Measurements from ENCODE around the gene UBXN2A.

UBXN2A gene, protein sequence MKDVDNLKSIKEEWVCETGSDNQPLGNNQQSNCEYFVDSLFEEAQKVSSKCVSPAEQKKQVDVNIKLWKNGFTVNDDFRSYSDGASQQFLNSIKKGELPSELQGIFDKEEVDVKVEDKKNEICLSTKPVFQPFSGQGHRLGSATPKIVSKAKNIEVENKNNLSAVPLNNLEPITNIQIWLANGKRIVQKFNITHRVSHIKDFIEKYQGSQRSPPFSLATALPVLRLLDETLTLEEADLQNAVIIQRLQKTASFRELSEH

DNA sequence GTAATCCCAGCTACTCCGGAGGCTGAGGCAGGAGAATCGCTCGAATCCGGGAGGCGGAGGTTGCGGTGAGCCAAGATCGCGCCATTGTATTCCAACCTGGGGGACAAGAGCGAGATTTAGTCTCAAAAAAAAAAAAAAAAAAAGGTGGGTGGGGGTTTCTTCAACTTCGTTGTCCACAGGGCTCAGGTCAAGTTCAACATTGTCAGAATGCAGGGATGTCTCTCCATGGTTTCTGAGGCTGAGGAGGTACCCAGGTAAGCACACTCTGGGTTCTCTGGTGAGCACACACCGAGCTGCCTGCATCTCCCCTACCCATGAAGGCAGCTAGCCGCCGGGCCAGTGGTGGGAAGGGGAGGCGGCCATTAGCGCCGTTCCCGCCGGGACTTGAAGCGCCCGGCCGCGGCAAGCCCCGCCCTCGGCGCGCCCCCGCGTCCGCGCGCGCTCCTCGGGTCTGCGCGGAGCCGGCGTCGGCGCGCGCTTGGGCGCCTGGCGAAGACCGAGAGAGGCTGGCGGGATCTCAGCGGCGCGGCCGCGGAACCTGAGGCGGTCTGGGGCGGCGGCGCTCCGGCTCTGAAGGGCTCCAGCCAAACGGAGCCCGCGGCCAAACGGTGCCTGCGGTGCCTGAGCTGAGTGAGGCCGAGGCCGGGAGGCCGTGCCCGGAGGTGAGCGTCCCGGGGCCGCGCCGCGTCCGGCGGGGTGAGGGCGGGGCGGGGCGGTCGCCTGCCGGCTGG lies at the start of gene UBXN2A:
Gene UBXN2A, plus strand, starts transcription at position 477 of the 731 bp plus-strand sequence. CDS start 17,852 bp downstream, outside the sequence.
- DNase-seq (ENCODE audit: low read depth) = peak; percentile 67
- no peak for TF ChIP-seq CTCF (conservative IDR thresholded peaks at IDR 0.05; ENCODE audit: control insufficient read depth, insufficient read depth, low read depth, low read length)
- peak within 1 kb of the TSS; percentile 66 for H3K4me3 ChIP-seq (ENCODE audit: control insufficient read depth, low read depth, low read length)

GRCh38 chr2:23900133-23900532 lies 40.1 kb upstream of the UBXN2A start:
- no peak overlapping the region for H3K4me3 ChIP-seq (ENCODE audit: control insufficient read depth, low read depth, low read length)
- no peak for TF ChIP-seq CTCF (conservative IDR thresholded peaks at IDR 0.05; ENCODE audit: control insufficient read depth, insufficient read depth, low read depth, low read length)
- DNase-seq (ENCODE audit: low read depth) = no peak

- H3K4me3 ChIP-seq (ENCODE audit: control insufficient read depth, low read depth, low read length) = peak overlapping the region; percentile 16
- DNase-seq (ENCODE audit: low read depth) = peak; percentile 96
- TF ChIP-seq CTCF (conservative IDR thresholded peaks at IDR 0.05; ENCODE audit: control insufficient read depth, insufficient read depth, low read depth, low read length) = no peak
Measured at GRCh38 chr2:23900541-23901322, 39.5 kb upstream of the UBXN2A start.

DNA sequence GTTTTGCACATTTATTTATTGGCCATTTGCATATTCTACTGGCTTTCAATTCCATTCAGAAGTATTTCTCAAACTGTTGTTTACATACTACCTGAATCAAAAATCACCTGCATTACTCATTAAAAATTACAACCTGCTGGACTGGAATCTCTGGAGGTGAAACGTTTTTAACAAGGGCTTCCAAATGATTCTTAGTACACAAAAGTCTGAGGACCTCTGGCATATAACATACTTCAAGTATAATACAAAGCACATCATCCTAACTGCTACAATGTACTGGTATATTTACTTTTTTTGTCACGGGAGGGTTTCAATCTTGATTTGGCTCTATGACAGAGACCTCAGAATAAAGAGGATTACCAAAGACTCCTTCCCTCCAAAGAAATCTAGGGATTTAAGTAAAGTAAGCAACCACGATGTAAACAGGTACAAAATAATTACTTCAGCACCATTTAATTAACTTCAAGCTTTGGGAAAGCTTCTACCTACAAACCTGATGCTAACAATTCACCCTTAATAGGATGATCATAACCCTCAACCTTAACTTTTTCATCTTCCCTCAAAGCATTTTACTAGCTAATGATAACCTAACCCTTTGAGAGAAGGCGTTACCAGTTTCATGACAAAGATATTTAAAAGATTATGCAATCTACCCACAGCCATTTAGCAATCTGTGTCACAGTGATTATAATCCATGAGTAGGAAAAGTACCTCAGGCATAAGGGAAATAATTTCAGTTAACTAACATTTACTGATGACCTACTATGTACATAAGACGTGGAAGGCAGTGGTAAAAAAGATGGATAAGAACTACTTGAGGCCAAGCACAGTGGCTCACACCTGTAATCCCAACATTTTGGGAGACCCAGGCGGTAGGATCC lies 38.1 kb upstream of the UBXN2A start:
- TF ChIP-seq CTCF (conservative IDR thresholded peaks at IDR 0.05; ENCODE audit: control insufficient read depth, insufficient read depth, low read depth, low read length) = no peak
- DNase-seq (ENCODE audit: low read depth) = peak; percentile 77
- H3K4me3 ChIP-seq (ENCODE audit: control insufficient read depth, low read depth, low read length) = no peak overlapping the region

DNA sequence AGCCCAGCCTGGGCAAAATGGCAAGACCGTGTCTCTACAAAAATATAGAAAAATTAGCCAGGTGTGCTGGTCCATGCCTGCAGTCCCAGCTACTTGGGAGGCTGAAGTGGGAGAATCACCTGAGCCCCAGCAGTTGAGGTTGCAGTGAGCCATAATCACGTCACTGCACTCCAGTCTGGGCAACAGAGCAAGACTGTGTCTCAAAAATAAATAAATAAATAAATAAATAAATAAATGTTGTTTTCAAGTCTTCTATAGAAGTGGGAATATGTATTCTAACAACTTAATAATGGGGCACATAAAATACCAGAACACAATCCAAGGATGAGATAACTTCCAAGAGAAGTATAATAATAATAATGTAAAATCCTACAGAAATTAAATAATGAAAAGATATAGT lies 37.2 kb upstream of the UBXN2A start:
- H3K4me3 ChIP-seq (ENCODE audit: control insufficient read depth, low read depth, low read length) = no peak overlapping the region
- no peak for DNase-seq (ENCODE audit: low read depth)
- TF ChIP-seq CTCF (conservative IDR thresholded peaks at IDR 0.05; ENCODE audit: control insufficient read depth, insufficient read depth, low read depth, low read length) = no peak

DNA sequence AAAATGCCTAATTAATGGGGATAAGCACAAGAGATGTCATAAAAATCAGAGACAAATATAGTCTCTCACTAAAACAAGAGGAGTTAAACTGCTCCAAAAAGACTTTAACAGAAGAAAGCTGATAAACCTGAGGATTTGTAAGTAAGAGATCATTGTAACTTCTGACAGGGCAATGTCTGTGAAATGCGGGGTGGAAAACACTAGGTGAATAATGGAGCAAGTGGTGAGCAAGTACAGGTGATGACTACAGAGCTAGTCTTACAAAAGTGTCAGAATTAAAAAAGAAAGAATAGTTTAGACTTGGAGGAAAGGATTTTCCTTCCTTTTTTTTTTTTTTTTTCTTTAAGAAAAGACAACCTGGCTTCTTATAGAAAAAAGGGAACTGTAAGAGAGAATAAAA lies 36.0 kb upstream of the UBXN2A start:
- TF ChIP-seq CTCF (conservative IDR thresholded peaks at IDR 0.05; ENCODE audit: control insufficient read depth, insufficient read depth, low read depth, low read length) = no peak
- DNase-seq (ENCODE audit: low read depth) = no peak
- no peak overlapping the region for H3K4me3 ChIP-seq (ENCODE audit: control insufficient read depth, low read depth, low read length)
